Mesenteric fat pad (tissue), 1 donor: ENCODE data around the gene ATAD3C. TPM values are rescaled to one million over a fixed set of nuclear protein-coding genes. Genes with fewer than 3 reads are reported as not detected.
A peak's percentile ranks its signal among the peaks of the same experiment; 100 is the strongest.
"Not testable (repeated sequence)": the region's sequence is repeated elsewhere in the genome, so short reads cannot be mapped to it uniquely, and the experiment has no call there.

Source experiments
- DNase-seq: peaks from one replicate; pipeline ENCODE4 v3.0.0-alpha.2; 2020; ENCODE audit warnings: low spot score
- total RNA-seq: library from RNA; stranded (reverse); fragmentation: NEBNext Ultra II Directional; extraction: Animal tissue kit (Norgen Biotek cat#: 25700); gene quantifications from one replicate; pipeline ENCODE4 v1.2.1, GENCODE V29; 2021
- donor health status: DM: yes; HTN: yes; CAD: no.

Gene ATAD3C
- total RNA-seq, 1 donor from 2014 or later, result 0.51 TPM

DNA sequence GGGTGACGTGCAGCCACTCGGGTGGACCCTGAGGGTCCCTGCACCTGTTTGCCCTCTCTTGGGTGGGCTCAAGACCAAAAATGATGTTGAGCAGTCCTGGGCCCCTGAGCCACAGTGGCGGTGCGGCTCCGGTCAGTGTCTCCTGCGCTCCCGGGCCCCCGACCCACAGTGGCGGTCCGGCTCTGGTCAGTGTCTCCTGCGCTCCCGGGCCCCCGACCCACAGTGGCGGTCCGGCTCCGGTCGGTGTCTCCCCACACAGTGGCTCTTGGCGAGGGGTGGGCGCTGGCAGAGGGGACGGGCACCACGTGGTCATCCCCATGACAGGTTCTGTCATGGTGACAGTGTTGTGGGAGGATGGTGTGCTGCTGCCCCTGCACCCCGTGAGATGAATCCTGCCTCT, 44.8 kb downstream of the ATAD3C start:
- DNase-seq, result not testable (repeated sequence)

DNA sequence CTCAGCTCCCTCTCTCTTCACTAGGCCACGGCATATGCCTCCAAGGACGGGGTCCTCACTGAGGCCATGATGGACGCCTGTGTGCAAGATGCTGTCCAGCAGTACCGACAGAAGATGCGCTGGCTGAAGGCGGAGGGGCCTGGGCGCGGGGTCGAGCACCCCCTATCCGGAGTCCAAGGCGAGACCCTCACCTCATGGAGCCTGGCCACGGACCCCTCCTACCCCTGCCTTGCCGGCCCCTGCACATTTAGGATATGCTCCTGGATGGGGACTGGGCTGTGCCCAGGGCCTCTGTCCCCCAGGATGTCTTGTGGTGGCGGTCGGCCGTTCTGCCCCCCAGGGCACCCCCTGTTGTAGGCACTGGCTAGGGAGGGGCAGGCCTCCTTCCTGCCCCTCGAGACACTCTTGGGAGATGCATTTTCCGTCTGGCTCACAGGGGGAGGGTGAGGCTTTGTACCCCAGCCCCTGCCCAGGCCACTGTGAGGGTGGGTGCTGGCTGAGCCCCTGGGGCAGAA, 46.0 kb downstream of the ATAD3C start:
- not testable (repeated sequence) for DNase-seq

DNA sequence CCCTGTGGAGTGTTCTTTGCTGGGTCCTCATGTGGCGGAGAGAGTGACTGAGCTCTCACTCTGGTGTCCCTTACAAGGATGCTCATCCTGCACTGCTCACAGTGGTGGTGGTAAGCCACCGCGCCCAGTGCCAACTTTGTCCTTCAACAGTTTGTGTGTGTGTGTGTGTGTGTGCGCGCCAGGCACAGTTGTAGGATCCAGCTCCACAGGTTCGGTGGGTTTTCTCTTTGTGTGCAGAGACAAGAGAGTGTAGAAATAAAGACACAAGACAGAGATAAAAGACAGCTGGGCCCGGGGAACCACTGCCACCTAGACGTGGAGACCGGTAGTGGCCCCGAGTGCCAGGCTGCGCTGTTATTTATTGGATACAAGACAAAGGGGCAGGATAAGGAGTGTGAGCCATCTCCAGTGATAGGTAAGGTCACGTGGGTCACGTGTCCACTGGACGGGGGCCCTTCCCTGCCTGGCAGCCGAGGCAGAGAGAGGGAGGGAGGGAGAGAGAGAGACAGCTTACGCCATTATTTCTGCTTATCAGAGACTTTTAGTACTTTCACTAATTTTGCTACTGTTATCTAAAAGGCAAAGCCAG, 55.4 kb downstream of the ATAD3C start:
- peak; percentile 91 for DNase-seq

DNA sequence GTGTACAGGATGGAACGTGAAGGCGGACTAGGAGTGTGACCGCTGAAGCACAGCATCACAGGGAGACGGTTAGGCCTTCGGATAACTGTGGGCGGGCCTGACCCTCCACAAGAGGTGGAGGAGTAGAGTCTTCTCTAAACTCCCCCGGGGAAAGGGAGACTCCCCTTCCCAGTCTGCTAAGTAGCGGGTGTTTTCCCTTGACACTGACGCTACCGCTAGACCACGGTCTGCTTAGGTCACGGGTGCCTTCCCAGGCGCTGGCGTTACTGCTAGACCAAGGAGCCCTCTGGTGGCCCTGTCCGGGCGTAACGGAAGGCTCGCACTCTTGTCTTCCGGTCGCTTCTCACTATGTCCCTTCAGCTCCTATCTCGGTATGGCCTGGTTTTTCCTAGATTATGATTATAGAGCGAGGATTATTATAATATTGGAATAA, 55.9 kb downstream of the ATAD3C start:
- not testable (repeated sequence) for DNase-seq

DNA sequence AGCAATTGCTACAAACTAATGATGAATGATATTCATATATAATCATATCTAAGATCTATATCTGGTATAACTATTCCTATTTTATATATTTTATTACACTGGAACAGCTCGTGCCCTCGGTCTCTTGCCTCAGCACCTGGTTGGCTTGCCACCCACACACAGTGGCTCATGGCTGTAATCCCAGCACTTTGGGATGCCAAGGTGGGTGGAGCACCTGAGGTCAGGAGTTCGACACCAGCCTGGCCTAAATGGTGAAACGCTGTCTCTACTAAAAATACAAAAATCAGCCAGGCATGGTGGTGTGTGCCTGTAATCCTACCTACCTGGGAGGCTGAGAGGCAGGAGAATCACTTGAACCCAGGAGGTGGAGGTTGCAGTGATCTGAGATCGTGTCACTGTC, 56.3 kb downstream of the ATAD3C start:
- not testable (repeated sequence) for DNase-seq

DNA sequence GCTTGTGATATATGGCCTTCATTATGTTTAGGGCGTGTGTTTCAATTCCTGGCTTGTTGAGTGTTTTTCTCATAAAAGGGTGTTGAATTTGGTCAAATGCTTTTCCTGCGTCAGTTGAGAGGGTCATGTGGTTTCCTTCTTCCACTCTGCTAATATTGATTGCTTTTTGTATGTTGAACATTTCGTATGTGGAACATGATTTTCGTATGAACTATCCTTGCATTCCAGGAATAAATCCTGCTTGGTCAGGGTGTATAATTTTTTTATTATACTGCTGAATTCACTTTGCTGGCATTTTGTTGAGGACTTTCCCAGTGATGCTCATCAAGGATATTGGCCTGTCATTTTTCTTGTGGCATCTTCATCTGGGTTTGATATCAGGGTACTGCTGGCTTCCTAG, 57.8 kb downstream of the ATAD3C start:
- DNase-seq, result no peak

DNA sequence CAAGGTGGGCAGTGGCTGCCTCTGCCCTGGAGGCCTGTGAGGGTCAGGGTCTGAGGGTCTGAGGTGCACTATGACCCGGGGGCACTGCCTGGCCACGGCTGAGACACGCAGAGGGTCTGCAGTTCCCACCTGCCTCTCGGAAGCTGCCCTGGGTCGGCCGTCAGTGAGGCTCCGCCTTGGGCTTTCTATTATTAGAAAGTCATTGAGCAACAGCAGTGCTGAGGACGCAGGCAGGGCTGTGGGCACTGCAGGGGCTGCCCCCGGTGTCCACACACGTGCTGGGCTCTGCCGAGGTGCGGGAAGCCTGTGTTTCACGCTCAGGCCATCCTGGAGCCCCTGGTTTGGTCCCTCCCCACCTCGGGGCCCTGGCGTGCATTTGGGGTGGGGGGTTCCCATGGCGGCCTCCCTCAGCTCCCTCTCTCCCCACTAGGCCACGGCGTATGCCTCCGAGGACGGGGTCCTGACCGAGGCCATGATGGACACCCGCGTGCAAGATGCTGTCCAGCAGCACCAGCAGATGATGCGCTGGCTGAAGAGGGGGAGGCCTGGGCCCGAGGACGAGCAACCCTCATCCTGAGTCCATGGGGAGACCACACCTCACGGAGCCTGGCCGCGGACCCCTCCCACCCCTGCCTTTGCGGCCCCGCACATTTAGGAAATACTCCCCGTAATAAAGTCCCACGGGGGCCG, 59.4 kb downstream of the ATAD3C start:
- DNase-seq, result not testable (repeated sequence)

DNA sequence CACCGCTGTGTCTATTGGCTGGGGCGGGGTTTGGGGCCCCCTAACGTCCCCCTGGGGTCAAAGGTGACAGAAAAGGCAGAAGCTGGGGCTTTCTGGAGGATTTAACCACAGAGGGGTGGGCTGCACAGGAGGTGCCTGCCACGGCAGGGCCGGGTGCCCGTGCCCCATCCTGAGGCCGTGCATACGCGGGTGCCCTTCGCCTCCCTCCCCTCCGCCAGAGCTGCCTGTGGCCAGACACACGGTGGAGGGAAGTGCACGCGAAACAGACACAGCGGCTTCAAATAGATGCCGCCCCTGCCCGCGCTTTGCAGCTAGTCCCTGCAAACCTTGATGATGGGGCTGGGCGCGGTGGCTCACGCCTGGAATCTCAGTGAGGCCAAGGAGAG, 60.0 kb downstream of the ATAD3C start:
- not testable (repeated sequence) for DNase-seq

DNA sequence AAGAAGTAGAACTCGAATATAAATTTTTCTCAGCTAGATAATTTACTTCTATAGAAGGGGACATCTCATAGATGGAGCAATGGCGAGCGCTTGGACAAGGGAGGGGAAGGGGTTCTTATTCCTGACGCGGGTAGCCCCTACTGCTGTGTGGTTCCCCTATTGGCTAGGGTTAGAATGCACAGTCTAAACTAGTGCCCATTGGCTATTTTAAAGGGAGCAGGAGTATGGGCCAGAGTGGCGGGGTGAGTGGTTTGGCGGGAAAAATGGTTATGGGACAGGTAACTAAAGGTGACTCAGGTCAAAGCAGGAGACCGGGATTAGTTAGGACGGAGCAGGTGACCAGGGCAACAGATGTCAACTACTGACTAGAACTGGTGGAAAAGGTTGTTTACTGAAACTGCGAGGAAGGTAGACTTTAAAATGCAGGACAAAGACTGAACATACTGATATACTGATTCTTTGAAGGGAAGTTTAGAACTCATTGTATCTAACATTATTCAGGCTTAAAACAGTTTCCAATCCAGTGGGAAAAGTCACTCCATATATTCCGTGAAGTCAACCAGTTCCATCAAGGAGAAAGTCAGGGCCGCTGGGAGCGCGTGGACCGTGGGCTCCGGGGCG, 61.5 kb downstream of the ATAD3C start:
- DNase-seq, result no peak

DNA sequence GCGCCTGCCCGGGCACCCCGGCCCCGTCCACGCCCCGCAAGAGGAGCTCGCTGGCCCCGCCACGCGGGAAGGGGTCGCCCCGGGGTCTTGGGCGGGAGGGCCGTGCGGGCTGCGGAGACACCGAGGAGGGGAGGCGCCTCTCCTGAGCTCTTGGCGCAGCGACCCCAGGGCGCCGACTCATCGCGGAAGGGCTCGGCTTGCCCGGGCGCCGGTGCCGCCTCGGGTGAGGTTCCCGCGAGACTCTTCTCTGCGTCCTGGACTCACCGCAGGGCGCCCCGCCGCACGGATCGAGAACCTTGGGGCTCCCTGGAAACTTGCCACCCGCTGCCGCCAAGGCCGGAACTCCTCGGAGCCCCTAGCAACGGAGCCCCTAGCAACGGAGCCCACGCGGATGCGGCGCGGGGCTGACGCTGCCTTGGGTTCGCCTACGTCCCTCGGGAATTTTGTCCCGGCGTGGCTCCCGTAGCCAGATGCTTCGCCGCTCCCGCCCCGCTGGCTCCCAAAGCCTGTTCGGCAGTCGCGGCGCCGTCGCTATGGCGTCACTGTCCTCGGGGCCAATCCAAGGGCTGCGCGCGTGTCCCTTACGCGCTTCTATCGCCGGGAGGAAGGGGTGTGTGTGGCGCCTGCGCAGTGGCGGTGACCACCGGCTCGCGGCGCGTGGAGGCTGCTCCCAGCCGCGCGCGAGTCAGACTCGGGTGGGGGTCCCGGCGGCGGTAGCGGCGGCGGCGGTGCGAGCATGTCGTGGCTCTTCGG, 62.2 kb downstream of the ATAD3C start, which contains the start of gene ATAD3A:
TSS of gene ATAD3A (plus strand) at position 630 of the 753 bp plus-strand sequence. CDS start at position 737, 107 bp downstream.
- DNase-seq, result peak; percentile 99

DNA sequence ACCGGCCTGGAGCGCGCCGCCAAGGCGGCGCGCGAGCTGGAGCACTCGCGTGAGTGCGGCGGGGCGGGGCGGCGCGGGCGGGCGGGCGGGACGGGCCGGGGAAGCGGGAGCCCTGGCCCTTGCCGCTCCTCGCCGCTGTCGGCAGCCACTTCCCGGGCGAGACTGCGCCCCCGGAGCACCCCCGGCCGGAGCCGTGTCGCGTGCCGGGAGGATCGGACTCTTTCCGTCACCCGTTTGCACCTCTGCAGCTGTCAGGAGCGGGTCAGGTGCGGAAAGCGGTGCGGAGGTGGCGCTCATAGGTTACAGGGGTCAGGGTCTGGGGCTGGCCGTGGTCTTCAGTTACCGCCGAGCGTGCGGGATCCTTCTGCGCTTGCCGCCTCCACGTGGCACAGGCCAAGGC, 62.9 kb downstream of the ATAD3C start:
- DNase-seq, result not testable (repeated sequence)

DNA sequence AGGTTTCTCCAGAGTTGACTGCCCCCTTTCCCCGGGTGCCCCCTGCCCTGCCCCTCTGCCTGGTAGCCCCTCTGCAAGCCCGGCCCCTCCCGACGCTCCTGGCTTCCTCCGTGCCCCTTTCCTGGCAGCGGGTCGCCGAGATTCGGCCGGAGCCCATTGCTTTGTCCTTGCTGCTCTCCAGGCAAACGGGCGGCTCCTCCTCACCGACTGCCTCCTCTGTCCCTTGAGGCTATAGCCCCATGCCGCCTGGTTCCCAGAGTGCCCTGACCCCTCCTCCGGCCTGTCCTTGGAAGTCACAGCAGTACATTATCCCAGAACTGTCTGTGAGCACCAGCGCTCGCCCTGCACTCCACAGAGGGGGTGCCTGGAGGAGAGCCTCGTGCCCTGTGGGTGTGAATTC, 64.2 kb downstream of the ATAD3C start:
- not testable (repeated sequence) for DNase-seq

DNA sequence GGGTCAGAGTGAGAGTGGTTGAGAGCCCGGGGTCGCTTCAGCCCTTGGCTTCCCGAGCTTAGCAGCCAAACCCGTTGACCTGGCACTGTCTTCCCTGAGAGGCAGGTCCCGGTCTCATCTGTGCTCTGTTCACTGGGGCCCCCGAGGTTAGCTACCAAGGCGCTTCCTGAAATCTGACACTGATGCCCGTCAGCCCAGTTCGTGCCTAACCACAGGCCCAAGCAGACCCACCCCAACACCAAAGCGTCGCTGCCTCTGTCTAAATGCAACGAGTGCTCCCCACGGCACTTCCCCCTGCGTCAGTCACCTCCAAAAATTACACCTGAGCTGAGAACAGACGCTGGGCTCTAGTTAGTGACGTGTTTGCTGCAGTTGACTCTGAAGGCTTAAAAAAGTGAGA, 64.9 kb downstream of the ATAD3C start:
- not testable (repeated sequence) for DNase-seq

DNA sequence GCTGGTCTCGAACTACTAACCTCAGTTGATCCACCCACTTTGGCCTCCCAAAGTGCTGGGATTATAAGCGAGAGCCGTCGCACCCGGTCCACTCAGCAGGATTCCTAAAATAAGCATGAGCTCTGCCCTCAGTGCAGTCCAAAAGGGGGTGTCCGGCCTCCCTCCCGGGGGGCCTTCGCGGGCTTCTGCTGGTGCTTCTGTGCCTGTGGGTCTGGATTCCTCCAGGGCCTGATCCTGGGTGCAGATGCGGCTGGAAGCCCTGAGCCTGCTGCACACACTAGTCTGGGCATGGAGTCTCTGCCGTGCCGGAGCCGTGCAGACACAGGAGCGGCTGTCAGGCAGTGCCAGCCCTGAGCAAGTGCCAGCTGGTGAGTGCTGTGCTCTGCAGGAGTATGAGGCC, 67.4 kb downstream of the ATAD3C start:
- not testable (repeated sequence) for DNase-seq

DNA sequence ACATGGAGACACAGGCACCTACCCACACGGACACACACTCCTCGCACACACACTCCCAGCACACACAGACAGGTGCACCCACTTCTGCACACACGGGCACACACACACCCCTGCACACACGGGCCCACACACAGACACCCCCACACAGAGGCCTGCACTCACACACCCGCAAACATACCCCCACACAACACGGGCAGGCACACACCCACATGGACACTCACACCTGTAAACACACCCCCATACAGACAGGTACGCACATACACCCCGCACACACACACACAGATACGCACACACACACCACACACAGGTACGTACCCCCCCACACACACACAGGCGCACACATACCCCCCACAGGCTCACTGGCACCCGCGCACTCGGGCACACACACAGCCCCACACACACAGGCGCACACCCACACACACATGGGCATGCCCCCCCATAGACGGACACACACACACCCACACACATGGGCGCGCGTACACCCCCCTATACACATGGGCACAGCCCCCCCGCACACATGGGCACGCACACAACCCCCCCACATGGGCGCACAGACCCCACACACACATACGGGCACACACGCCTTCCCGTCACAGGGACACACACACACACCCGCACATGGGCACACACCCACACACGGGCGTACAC, 68.6 kb downstream of the ATAD3C start:
- DNase-seq, result no peak

DNA sequence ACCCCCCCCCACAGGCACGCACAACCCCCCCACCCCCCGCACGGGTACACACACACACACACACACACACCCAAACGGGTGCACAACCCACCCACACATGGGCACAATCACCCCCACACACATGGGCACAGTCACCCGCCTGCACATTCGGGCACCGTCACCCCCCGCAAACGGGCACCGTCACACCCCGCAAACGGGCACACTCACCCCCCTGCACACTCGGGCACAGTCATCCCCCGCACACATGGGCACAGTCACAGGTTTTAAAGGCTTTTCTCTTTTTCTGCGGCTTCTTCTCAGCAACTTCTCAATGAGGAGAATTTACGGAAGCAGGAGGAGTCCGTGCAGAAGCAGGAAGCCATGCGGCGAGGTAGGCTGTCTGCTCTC, 69.1 kb downstream of the ATAD3C start:
- not testable (repeated sequence) for DNase-seq

Other genes starting within 250 kb of the ATAD3C start
- 0.80 TPM for gene TNFRSF18, start 243.1 kb upstream of the ATAD3C start, total RNA-seq
- gene TNFRSF4, start 235.5 kb upstream of the ATAD3C start, total RNA-seq, result 10.7 TPM
- 144 TPM for gene SDF4, start 217.7 kb upstream of the ATAD3C start, total RNA-seq
- gene B3GALT6, start 217.5 kb upstream of the ATAD3C start, total RNA-seq, result 14.1 TPM
- 2.9 TPM for gene C1QTNF12, start 203.0 kb upstream of the ATAD3C start, total RNA-seq
- 56.5 TPM for gene UBE2J2, start 175.8 kb upstream of the ATAD3C start, total RNA-seq
- gene SCNN1D, start 169.3 kb upstream of the ATAD3C start, total RNA-seq, result 2.1 TPM
- gene ACAP3, start 141.8 kb upstream of the ATAD3C start, total RNA-seq, result 36.6 TPM
- 11.6 TPM for gene PUSL1, start 141.1 kb upstream of the ATAD3C start, total RNA-seq
- 74.7 TPM for gene INTS11, start 125.0 kb upstream of the ATAD3C start, total RNA-seq
- gene CPTP, start 124.9 kb upstream of the ATAD3C start, total RNA-seq, result 19.7 TPM
- gene TAS1R3, start 118.4 kb upstream of the ATAD3C start, total RNA-seq, result 0.19 TPM
- 52.1 TPM for gene DVL1, start 100.3 kb upstream of the ATAD3C start, total RNA-seq
- gene MXRA8, start 91.1 kb upstream of the ATAD3C start, total RNA-seq, result 109 TPM
- gene AURKAIP1, start 74.5 kb upstream of the ATAD3C start, total RNA-seq, result 120 TPM
- gene CCNL2, start 50.4 kb upstream of the ATAD3C start, total RNA-seq, result 162 TPM
- gene MRPL20, start 42.4 kb upstream of the ATAD3C start, total RNA-seq, result 122 TPM
- 4.1 TPM for gene ANKRD65, start 28.4 kb upstream of the ATAD3C start, total RNA-seq
- 41.1 TPM for gene VWA1, start 14.0 kb upstream of the ATAD3C start, total RNA-seq
- 12.6 TPM for gene ATAD3B, start 22.1 kb downstream of the ATAD3C start, total RNA-seq
- gene ATAD3A, start 62.5 kb downstream of the ATAD3C start, total RNA-seq, result 26.2 TPM
- 1.4 TPM for gene TMEM240, start 90.9 kb downstream of the ATAD3C start, total RNA-seq
- 144 TPM for gene SSU72, start 125.2 kb downstream of the ATAD3C start, total RNA-seq
- 2.9 TPM for gene FNDC10, start 150.4 kb downstream of the ATAD3C start, total RNA-seq
- 37.9 TPM for gene MIB2, start 165.8 kb downstream of the ATAD3C start, total RNA-seq
- gene MMP23B, start 182.5 kb downstream of the ATAD3C start, total RNA-seq, result 17.2 TPM
- gene CDK11B, start 209.3 kb downstream of the ATAD3C start, total RNA-seq, result 20.8 TPM
- gene SLC35E2B, start 243.1 kb downstream of the ATAD3C start, total RNA-seq, result 27.7 TPM